ENCODE measurements around the gene SNUPN. TPM values are rescaled to one million over a fixed set of nuclear protein-coding genes. Genes with fewer than 3 reads are reported as not detected.

SNUPN gene
- 20.6 and 34.8 TPM in 2 replicates for total RNA-seq

DNA sequence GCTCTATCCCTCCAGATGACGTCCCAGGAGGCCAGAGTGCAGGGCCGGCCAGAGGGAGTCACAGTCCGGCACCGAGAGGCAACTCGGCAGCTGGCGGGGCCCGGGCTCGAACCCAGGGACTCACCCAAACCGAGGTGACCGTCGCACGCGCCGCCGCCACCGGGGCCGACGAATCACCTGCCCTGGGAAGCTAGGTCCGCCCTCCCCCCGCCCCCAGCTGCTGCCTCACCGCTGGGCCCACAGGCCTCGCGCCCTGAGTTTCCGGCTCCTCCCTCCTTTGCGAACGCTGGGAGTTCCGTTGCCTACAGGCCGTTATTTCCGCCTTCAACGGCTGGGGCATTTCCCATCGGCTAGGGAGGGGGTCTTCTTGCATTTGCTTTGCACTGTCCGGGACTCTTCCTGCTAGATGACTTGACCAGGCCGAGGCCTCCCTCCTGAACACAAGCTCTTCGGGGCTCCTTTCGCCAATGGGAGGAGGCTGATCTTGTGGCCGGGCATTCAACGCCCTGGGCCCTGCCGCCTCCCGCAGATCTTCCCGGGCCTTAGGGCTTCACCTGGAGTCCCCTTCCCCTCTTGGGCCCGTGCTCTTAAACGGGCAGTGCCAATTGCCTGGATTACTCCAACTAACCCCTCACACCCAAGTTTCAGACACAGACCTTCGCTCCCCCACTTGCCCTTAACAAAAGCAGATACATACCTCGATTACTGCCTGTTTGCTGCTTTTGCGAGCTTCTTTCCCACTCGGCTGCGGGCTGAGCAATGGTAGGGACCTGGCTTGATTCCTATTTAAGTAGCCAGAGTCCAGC, at the start of gene SNUPN:
TSS of gene SNUPN (minus strand) at position 184 of the 806 bp plus-strand sequence. CDS start 4,674 bp downstream, outside the sequence.

DNA sequence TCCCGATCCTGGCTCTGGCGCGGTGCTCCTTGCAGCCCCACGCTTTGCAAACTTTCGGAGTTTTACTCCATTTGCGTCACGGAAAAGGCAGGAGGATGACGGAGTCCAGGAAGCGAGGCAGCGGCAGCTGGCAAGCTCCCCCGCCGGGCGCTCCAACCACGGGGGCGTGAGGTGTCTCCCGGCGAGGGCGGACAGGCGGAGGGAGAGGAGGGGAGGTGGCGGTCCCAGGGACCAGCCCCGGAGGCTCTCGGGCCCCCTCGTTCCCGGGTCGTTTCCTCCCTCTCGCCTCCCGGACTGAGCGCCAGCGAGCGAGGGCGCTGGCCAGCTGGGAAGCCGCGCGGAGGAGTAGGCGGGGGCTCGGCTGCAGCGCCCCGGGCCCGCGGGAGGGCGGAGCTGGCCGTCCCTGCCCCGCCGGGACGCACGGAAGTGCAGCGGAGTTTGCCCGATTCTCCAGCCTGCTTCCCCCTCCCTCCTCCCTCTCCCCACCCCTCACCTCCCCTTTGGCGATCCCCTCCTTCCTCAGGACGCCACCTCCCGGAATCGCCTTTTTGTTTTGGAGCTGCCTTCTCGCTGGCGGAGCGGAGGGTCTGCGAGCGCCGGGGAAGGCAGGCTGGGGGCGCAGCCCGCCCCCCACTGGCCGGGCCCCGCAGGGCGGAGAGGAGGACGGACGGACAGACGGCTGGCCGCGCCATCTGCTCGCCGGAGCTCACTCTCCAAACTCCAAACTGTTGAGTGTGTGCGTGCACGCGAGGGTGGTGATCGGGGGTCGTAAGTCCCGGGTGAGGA, 22.0 kb upstream of the SNUPN start, which contains the start of gene SNX33:
TSS of gene SNX33 (plus strand) at position 543 of the 786 bp plus-strand sequence. CDS start 1,191 bp downstream, outside the sequence.

DNA sequence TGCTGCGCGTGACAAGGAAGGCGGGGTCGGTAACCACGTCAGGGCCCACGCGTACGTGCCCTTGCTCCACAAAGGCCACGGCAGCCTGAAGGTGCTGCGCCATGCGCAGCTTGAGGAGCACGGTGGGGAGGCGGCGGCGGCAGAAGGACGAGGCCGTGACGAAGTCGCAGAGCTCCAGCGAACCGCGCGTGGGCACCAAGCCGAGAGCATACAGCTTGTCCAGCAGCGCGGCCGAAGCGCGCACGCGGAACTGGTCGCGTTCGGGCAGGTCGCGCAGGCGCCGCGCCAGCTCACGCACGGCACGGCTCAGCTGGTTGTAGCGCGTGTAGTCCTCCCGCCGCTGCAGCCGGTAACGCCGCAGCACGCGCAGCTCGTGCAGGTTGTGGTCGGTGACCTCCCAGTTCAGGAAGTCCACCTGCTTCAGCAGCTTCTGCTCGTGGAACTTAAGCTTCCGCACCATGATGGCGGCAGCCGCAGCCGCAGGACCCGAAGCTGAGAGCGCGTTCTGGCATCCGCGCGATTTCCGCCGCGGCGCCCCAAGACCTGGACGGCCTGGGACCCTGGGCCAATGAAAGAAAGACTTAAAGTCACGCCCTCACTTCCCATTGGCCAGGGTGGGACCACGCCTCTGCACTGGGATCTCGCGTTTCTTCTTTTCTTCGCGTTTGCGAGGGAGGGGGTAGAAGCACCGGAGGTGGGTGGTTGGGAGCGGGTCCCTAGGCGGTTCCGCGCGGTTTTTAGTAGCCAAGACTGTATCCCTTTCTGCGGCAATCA, 14.4 kb upstream of the SNUPN start, which contains the start of gene IMP3:
TSS of gene IMP3 (minus strand) at position 516 of the 774 bp plus-strand sequence. CDS start at position 460, 56 bp downstream.

DNA sequence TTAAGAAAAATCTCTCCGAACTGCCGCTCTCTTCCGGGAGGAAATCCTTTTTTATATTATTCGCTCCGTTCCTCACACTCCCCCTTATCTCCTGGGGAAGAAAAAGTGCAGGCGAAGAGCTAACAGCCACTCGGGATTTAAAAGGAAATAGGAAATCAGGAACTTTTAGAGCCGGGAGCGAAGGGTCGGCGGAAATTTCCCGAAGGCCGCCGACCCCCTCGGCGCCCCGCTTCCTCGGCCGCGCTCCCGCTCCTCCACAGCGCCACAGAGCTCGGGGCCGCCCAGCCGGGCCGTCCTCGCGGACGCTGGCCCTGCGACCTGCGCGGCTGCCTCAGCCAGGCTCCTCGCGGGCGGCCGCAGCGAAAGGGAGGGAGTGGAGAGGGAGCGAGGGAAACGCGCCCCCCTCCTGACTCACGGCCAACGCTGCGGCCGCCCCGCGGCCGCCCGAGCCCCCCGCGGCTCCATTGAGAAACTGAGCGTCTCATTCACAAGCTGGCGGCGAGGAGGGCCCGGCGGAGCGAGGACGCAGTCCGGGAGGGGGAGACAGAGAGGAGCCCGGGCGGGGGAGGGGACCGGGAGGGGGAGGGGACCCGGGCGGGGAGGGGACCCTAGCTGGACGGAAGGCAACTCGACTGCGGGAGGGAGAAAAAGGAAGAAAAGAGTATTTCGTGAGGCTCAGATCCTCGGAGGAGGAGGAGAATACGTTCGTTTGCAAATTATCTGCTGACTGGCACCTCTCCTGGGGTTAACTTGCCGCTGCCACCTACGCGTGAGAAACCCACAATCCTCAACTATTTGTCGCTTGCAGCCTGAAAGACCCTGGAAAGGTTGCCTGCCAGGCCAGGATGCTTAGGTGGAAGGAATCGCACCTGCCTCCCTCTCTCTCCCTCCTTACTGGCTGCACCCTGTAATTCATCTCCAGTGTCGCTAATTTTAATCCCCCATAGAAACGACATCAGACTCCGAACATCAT, 46.3 kb downstream of the SNUPN start, which contains the start of gene PTPN9:
TSS of gene PTPN9 (minus strand) at position 368 of the 973 bp plus-strand sequence. CDS start 539 bp downstream, outside the sequence.

Other genes starting within 250 kb of the SNUPN start
- gene SIN3A, start 174.0 kb downstream of the SNUPN start, total RNA-seq = 35.2 and 42.5 TPM in 2 replicates
- gene PTPN9, start 46.4 kb downstream of the SNUPN start, total RNA-seq = 28.9 and 31.4 TPM in 2 replicates
- gene IMP3, start 14.5 kb upstream of the SNUPN start, total RNA-seq = 100 and 101 TPM in 2 replicates
- 22.5 and 28.2 TPM in 2 replicates for gene SNX33, start 22.2 kb upstream of the SNUPN start, total RNA-seq
- 15.3 and 83.2 TPM in 2 replicates for gene CSPG4, start 87.1 kb upstream of the SNUPN start, total RNA-seq
- gene UBE2Q2, start 217.7 kb upstream of the SNUPN start, total RNA-seq = 47.7 and 62.3 TPM in 2 replicates